Peyer's patch (tissue), 4 donors: ENCODE data around the gene HTRA3. TPM values are rescaled to one million over a fixed set of nuclear protein-coding genes. Genes with fewer than 3 reads are reported as not detected.

Experiments used
- DNase-seq, 3 donors: peaks; one replicate each; pipeline ENCODE4 v3.0.0-alpha.2; 2017 to 2019
- H3K27ac ChIP-seq, 4 donors: fragments of 200-600 bp; sonication (generic); one replicate each; pipeline ENCODE4 v1.5.1; 2016 to 2019
- H3K27me3 ChIP-seq, 2 donors: fragments of 200-600 bp; sonication (generic); one replicate each; pipeline ENCODE4 v1.5.1; 2019
- H3K36me3 ChIP-seq, 3 donors: fragments of 200-600 bp; sonication (generic); one replicate each; pipeline ENCODE4 v1.5.1; 2016 to 2019
- H3K4me1 ChIP-seq, 4 donors: fragments of 200-600 bp; sonication (generic); one replicate each; pipeline ENCODE4 v1.5.1; 2016 to 2019
- H3K4me3 ChIP-seq, 4 donors: fragments of 200-600 bp; sonication (generic); 1 replicate in 3 of 4; 2 replicates in 1 of 4; pipeline ENCODE4 v1.5.1; 2016 to 2019; ENCODE audit warnings: mild to moderate bottlenecking in 1 of 4
- H3K9me3 ChIP-seq, 4 donors: fragments of 200-600 bp; sonication (generic); one replicate each; pipeline ENCODE4 v1.5.1; 2016 to 2019; ENCODE audit warnings: mild to moderate bottlenecking in 1 of 4
- POLR2A ChIP-seq, 2 donors: fragments of 450-650 bp; IDR thresholded peaks; one replicate each; pipeline ENCODE4 v1.5.1; 2017; ENCODE audit warnings: antibody characterized with exemption in 2 of 2, mild to moderate bottlenecking in 2 of 2, moderate library complexity in 2 of 2
- total RNA-seq, 4 donors: library from RNA; depleted of rRNA; stranded (reverse); fragments of >200 nt; gene quantifications; one replicate each; pipeline ENCODE4 v1.1.0, GENCODE V29; 2016
- TF ChIP-seq, protein P1 (sequence below), 6 experiments: fragments of 450-650 bp in 4 of 6; fragments of 200-600 bp in 2 of 6; sonication (generic) in 1 of 6; IDR thresholded peaks; one replicate each; pipeline ENCODE4 v1.5.1; 2017 to 2019; ENCODE audit warnings: antibody characterized with exemption in 6 of 6, mild to moderate bottlenecking in 3 of 6, moderate library complexity in 1 of 6

The HTRA3 gene
- total RNA-seq, 4 donors from 2014 or later = 3.3 to 43.7 (median 7.9) TPM

DNA sequence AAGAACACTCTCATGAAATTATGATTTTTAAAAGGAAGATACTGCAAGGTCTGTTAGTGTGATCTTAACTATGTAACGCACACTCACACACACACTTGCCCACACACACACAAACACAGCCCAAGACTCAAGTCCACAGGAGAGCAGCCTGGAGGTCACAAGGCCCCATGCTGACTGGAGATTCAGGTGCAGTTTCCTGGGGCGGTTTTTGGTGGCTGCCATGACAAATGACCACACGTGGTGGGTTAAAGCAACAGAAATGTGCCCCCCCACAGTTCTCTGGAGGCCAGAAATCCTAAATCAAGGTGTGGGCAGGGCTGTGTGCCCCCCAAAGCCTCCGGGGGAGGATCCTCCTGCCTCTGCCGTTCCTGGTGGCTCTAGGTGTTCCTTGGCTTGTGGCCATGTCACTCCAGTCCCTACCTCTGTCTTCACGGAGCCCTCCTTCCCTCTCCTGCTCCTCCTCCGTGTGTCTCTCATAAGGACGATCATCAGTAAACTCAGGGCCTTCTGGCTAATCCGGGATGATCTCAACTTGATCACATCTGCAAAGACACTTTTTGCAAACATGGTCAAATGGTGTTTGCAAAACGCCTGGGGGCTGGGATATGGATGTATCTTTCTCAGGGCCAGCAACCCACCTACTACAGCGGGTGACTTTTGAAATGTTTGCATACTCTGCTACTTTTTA, 9.7 kb upstream of the HTRA3 start:
- Histone ChIP-seq H3K27ac (peak overlapping the region in 1 of 4 donors; percentile 56), H3K9me3 (no peaks in the 10 kb centered on the region), H3K36me3 (no peaks in the 10 kb centered on the region), H3K27me3 (no peaks in the 10 kb centered on the region), H3K4me1 (no peaks in the 10 kb centered on the region), H3K4me3 (no peak overlapping the region)
- no peak for DNase-seq
- TF ChIP-seq POLR2A (IDR thresholded peaks at IDR 0.05) = no peak
- TF ChIP-seq, protein P1, sequence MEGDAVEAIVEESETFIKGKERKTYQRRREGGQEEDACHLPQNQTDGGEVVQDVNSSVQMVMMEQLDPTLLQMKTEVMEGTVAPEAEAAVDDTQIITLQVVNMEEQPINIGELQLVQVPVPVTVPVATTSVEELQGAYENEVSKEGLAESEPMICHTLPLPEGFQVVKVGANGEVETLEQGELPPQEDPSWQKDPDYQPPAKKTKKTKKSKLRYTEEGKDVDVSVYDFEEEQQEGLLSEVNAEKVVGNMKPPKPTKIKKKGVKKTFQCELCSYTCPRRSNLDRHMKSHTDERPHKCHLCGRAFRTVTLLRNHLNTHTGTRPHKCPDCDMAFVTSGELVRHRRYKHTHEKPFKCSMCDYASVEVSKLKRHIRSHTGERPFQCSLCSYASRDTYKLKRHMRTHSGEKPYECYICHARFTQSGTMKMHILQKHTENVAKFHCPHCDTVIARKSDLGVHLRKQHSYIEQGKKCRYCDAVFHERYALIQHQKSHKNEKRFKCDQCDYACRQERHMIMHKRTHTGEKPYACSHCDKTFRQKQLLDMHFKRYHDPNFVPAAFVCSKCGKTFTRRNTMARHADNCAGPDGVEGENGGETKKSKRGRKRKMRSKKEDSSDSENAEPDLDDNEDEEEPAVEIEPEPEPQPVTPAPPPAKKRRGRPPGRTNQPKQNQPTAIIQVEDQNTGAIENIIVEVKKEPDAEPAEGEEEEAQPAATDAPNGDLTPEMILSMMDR (IDR thresholded peaks at IDR 0.05) = no peak

DNA sequence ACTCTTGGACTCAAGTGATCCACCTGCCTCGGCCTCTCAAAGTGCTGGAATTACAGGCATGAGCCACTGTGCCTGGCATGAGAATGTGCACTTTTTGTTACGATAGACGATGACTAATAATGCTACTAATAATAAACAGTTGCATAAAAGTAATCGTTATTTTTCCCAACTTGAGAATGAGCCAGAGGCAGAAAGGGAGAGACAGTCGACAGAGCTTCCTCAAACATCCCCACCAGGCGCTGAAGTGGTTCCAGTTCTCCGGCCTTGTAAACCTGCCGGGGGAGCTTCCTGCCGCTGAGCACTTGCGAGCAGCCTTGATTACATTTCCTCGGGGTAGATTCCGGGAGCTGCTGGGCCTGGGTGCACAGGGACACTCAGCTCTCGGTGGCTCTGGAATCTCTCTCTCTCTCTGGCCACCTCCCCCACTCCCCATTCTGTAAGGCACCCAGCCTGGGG, 8.9 kb upstream of the HTRA3 start:
- TF ChIP-seq, protein P1 (IDR thresholded peaks at IDR 0.05) = no peak
- no peak for TF ChIP-seq POLR2A (IDR thresholded peaks at IDR 0.05)
- Histone ChIP-seq H3K27ac (peak overlapping the region in 2 of 4 donors; percentile 35 to 56), H3K27me3 (no peaks in the 10 kb centered on the region), H3K4me1 (no peaks in the 10 kb centered on the region), H3K9me3 (no peaks in the 10 kb centered on the region), H3K36me3 (no peaks in the 10 kb centered on the region), H3K4me3 (no peak overlapping the region)
- peak in 1 of 3 donors; percentile 61 for DNase-seq

DNA sequence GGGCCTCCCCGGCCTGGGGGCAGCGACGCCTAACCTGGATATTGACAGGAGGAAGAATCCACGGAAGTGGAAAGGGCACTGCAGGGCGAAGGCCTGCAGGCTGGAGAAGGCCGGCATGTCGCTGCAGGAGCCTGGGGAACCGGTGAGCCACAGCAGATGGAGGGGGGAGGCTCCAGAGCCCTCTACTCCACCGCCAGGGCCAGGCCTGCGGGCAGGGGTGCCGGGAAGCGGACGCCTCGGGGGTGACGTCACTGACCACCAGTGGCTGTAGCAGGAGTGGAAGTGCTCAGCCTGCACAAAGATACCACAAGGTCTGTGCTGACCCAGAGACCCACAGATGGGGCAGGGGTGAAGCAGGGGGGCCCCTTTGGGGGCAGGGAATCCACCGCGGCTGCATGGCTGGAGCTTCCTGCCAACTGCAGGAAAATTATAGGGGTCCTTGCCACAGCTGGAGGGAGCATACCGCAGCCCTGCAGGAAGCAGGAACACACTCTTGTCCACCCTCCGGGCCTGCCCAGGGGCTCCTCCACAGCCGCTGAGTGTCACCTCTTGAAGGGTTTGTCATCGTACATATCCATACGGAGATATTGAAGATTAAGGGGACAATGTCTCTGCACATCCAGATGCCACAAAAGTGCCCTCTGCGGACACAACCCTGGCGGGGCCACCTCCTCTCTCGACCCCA, 7.6 kb upstream of the HTRA3 start:
- no peaks in the 10 kb centered on the region for H3K27me3 ChIP-seq
- H3K9me3 ChIP-seq = no peaks in the 10 kb centered on the region
- H3K4me3 ChIP-seq = no peak overlapping the region
- no peaks in the 10 kb centered on the region for H3K4me1 ChIP-seq
- H3K36me3 ChIP-seq = no peaks in the 10 kb centered on the region
- TF ChIP-seq POLR2A (IDR thresholded peaks at IDR 0.05) = no peak
- TF ChIP-seq, protein P1 (IDR thresholded peaks at IDR 0.05) = no peak
- H3K27ac ChIP-seq = no peak overlapping the region
- DNase-seq = no peak

DNA sequence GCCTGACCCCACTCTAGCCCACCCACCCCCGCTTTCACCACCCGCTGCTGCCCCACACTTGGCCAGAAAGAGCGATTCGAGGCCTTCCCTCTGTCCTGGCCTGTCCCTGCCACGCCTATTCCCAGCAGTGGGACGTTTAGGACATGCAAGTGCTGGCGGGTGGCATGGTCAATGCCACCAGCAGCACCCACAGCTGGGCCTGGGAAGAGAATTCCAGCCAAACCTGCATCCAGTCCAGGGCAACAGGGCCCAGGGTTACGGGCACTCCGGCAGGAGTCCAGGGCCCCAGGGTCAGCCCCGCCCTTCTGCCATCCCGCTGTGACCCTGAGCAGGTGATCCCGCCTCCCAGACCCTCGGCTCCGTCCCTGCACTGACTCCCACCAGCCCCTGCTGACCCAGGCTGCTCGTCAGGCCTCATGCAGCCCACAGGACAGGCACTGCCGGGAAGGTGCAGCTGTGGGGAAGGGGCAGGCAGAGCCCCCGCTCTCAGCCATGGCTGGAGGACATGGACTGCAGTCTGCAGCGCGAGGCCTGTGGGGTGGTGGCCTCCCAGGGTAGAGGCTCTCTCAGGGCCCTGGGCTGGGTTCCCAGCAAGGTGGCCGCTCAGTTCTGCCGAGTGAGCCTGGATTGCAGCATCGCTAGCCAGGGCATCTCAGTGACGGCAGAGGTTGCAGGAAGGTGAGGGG, 6.8 kb upstream of the HTRA3 start:
- Histone ChIP-seq H3K4me3 (no peak overlapping the region), H3K4me1 (no peaks in the 10 kb centered on the region), H3K27me3 (no peaks in the 10 kb centered on the region), H3K27ac (no peak overlapping the region), H3K9me3 (no peaks in the 10 kb centered on the region), H3K36me3 (no peaks in the 10 kb centered on the region)
- DNase-seq = no peak
- TF ChIP-seq POLR2A (IDR thresholded peaks at IDR 0.05) = no peak
- TF ChIP-seq, protein P1 (IDR thresholded peaks at IDR 0.05) = no peak

DNA sequence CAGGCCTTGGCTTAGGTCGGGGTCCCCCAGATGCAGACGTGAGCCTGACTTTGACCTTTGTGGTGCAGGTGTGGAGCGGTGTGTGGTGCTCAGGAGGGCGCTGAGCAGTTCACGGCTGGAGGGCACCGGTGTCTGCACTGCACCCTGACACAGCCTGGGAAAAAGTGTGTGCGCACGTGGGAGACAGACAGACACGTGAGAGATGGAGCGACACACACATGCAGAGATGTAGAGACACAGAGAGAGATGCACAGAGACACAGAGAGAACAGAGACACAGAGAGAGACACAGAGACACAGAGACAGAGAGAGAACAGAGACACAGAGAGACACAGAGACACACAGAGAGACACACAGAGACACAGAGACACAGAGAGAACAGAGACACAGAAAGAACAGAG, 6.2 kb upstream of the HTRA3 start:
- H3K27me3 ChIP-seq = no peaks in the 10 kb centered on the region
- TF ChIP-seq, protein P1 (IDR thresholded peaks at IDR 0.05) = no peak
- no peak for TF ChIP-seq POLR2A (IDR thresholded peaks at IDR 0.05)
- H3K4me3 ChIP-seq = no peak overlapping the region
- no peaks in the 10 kb centered on the region for H3K9me3 ChIP-seq
- no peaks in the 10 kb centered on the region for H3K36me3 ChIP-seq
- DNase-seq = no peak
- H3K4me1 ChIP-seq = no peaks in the 10 kb centered on the region
- no peak overlapping the region for H3K27ac ChIP-seq
